ENCODE measurements around the gene PER1. TPM values are rescaled to one million over a fixed set of nuclear protein-coding genes. Genes with fewer than 3 reads are reported as not detected.

The PER1 gene
- total RNA-seq, 1 donor: 141 TPM

- no peak for DNase-seq (ENCODE audit: low read depth in 2 of 3, low spot score in 2 of 3)
Measured at GRCh38 chr17:8155231-8155995, 3.2 kb upstream of the PER1 start.

GRCh38 chr17:8154608-8155155 is 2.5 kb upstream of the PER1 start:
- DNase-seq (ENCODE audit: low read depth in 2 of 3, low spot score in 2 of 3): no peak

GRCh38 chr17:8153957-8154607 is 1.9 kb upstream of the PER1 start:
- peak; percentile 81 to 97 (median 92) for DNase-seq (ENCODE audit: low read depth in 2 of 3, low spot score in 2 of 3)

GRCh38 chr17:8153525-8153956 is 1.3 kb upstream of the PER1 start:
- peak in 2 of 3 donors; percentile 64 to 78 for DNase-seq (ENCODE audit: low read depth in 2 of 3, low spot score in 2 of 3)

- DNase-seq (ENCODE audit: low read depth in 2 of 3, low spot score in 2 of 3): no peak
Measured at GRCh38 chr17:8153031-8153451, 837 bp upstream of the PER1 start.

GRCh38 chr17:8151641-8152111 is 528 bp downstream of the PER1 start:
- DNase-seq (ENCODE audit: low read depth in 2 of 3, low spot score in 2 of 3): peak in 1 of 3 donors; percentile 58

GRCh38 chr17:8151120-8151640 is 1.0 kb downstream of the PER1 start:
- DNase-seq (ENCODE audit: low read depth in 2 of 3, low spot score in 2 of 3): peak; percentile 82 to 89 (median 87)

GRCh38 chr17:8150194-8151119 is 1.7 kb downstream of the PER1 start:
- DNase-seq (ENCODE audit: low read depth in 2 of 3, low spot score in 2 of 3): no peak

GRCh38 chr17:8149419-8150193 is 2.6 kb downstream of the PER1 start:
- DNase-seq (ENCODE audit: low read depth in 2 of 3, low spot score in 2 of 3): no peak

GRCh38 chr17:8148560-8148959 is 3.6 kb downstream of the PER1 start:
- DNase-seq (ENCODE audit: low read depth in 2 of 3, low spot score in 2 of 3): no peak

GRCh38 chr17:8147805-8148404 is 4.3 kb downstream of the PER1 start:
- no peak for DNase-seq (ENCODE audit: low read depth in 2 of 3, low spot score in 2 of 3)

- no peak for DNase-seq (ENCODE audit: low read depth in 2 of 3, low spot score in 2 of 3)
Measured at GRCh38 chr17:8147141-8147804, 4.9 kb downstream of the PER1 start.

GRCh38 chr17:8146381-8147140 is 5.6 kb downstream of the PER1 start:
- DNase-seq (ENCODE audit: low read depth in 2 of 3, low spot score in 2 of 3): no peak

- no peak for DNase-seq (ENCODE audit: low read depth in 2 of 3, low spot score in 2 of 3)
Measured at GRCh38 chr17:8145811-8146210, 6.4 kb downstream of the PER1 start.

GRCh38 chr17:8144401-8145231 is 7.6 kb downstream of the PER1 start:
- no peak for DNase-seq (ENCODE audit: low read depth in 2 of 3, low spot score in 2 of 3)

- no peak for DNase-seq (ENCODE audit: low read depth in 2 of 3, low spot score in 2 of 3)
Measured at GRCh38 chr17:8143581-8144400, 8.4 kb downstream of the PER1 start.

Measured in hematopoietic multipotent progenitor cell (in vitro differentiated cells).